Panc1 (cell line): ENCODE measurements around the gene MYRF. TPM values are rescaled to one million over a fixed set of nuclear protein-coding genes. Genes with fewer than 3 reads are reported as not detected.

Source experiments
- ATAC-seq: fragments of 200-7000 bp; cut with Tn5 transposase; 2 replicates; pipeline ENCODE4 v1.9.1; 2020; ENCODE audit warnings: mild to moderate bottlenecking, moderate library complexity
- BruUV-seq: library from RNA; stranded (reverse); fragments of 400-500 nt; replicated peaks from 2 replicates; lab custom pipeline; 2021; lab: Mats Ljungman, UMichigan
- CTCF ChIA-PET: fragments of 300-600 bp; sonication (Branson Sonifier 250); formaldehyde crosslinking; loops from one replicate; lab custom pipeline; 2022; ENCODE audit warnings: antibody characterized with exemption; lab: Charles Lee
- POLR2A ChIA-PET: fragments of 300-600 bp; sonication (Branson Sonifier 250); formaldehyde crosslinking; loops from one replicate; lab custom pipeline; 2022; ENCODE audit warnings: antibody characterized with exemption; lab: Charles Lee
- DNase-seq: peaks from one replicate; pipeline ENCODE4 v3.0.0-alpha.2; 2010; ENCODE audit warnings: low read depth, low spot score
- H3K27ac ChIP-seq: 2 replicates; pipeline ENCODE4 v1.5.1; 2011; ENCODE audit warnings: mild to moderate bottlenecking, low read length, inconsistent platforms
- H3K27me3 ChIP-seq: fragments of 200-500 bp; sonication (Bioruptor generic); 2 replicates; pipeline ENCODE4 v1.6.0; 2014; ENCODE audit warnings: low read length, inconsistent platforms; ENCODE audit not compliant: control insufficient read depth, insufficient read depth
- H3K36me3 ChIP-seq: fragments of 200-500 bp; sonication (Bioruptor generic); 2 replicates; pipeline ENCODE4 v1.5.1; 2014; ENCODE audit warnings: inconsistent platforms, mild to moderate bottlenecking, low read length, moderate library complexity; ENCODE audit not compliant: control insufficient read depth, insufficient read depth
- H3K4me1 ChIP-seq: 2 replicates; pipeline ENCODE4 v1.5.1; 2011; ENCODE audit warnings: inconsistent platforms, mild to moderate bottlenecking, low read length, moderate library complexity; ENCODE audit not compliant: control insufficient read depth, insufficient read depth
- H3K4me3 ChIP-seq, 2 experiments: 2 replicates each; pipeline ENCODE4 v1.5.1; 2011 to 2012; ENCODE audit warnings: low read depth in 2 of 2, low read length in 2 of 2, mild to moderate bottlenecking in 2 of 2, inconsistent platforms in 1 of 2, moderate library complexity in 1 of 2
- H3K9me3 ChIP-seq: fragments of 200-500 bp; sonication (Bioruptor generic); 2 replicates; pipeline ENCODE4 v1.5.1; 2014; ENCODE audit warnings: low read depth, mild to moderate bottlenecking, inconsistent platforms, low read length, moderate library complexity; ENCODE audit not compliant: control insufficient read depth, insufficient read depth
- POLR2AphosphoS5 ChIP-seq: IDR thresholded peaks from 2 replicates; pipeline ENCODE4 v1.6.1; 2012; ENCODE audit warnings: mild to moderate bottlenecking, low read depth, low read length, moderate library complexity
- SIN3A ChIP-seq: IDR thresholded peaks from 2 replicates; pipeline ENCODE4 v1.6.1; 2012; ENCODE audit warnings: low read depth, mild to moderate bottlenecking, low read length, moderate library complexity, borderline replicate concordance; ENCODE audit not compliant: insufficient read depth
- TCF7L2 ChIP-seq: IDR thresholded peaks from 2 replicates; pipeline ENCODE4 v1.6.1; 2011; ENCODE audit warnings: mild to moderate bottlenecking, low read depth, low read length, inconsistent platforms
- in situ Hi-C: cut with HindIII; loops from 2 replicates; pipeline ENCODE4 v1.10.0; 2016; ENCODE audit warnings: low sequenced_read_pairs, low pct_unique_long_range_greater_than_20kb
- intact Hi-C: fragments of 100-400 bp; cut with micrococcal nuclease; formaldehyde crosslinking; loops from one replicate; pipeline ENCODE4 v1.10.0; 2022; ENCODE audit not compliant: unreplicated experiment
- total RNA-seq: library from RNA; stranded (reverse); gene quantifications from one replicate; pipeline ENCODE4 v1.2.1, GENCODE V29; 2021; ENCODE audit not compliant: unreplicated experiment
- TF ChIP-seq, protein P1 (sequence below), 2 experiments: IDR thresholded peaks; 2 replicates each; pipeline ENCODE4 v1.6.1; 2011 to 2012; ENCODE audit warnings: low read depth in 2 of 2, control low read depth in 1 of 2, low read length in 1 of 2, mild to moderate bottlenecking in 1 of 2, moderate library complexity in 1 of 2; ENCODE audit not compliant: insufficient read depth in 1 of 2
- TF ChIP-seq, protein P2 (sequence below): fragments of 450-650 bp; IDR thresholded peaks from 2 replicates; pipeline ENCODE4 v1.5.1; 2017; ENCODE audit warnings: mild to moderate bottlenecking

MYRF gene
- total RNA-seq, 1 experiment from 2014 or later = 2.8 TPM

DNA sequence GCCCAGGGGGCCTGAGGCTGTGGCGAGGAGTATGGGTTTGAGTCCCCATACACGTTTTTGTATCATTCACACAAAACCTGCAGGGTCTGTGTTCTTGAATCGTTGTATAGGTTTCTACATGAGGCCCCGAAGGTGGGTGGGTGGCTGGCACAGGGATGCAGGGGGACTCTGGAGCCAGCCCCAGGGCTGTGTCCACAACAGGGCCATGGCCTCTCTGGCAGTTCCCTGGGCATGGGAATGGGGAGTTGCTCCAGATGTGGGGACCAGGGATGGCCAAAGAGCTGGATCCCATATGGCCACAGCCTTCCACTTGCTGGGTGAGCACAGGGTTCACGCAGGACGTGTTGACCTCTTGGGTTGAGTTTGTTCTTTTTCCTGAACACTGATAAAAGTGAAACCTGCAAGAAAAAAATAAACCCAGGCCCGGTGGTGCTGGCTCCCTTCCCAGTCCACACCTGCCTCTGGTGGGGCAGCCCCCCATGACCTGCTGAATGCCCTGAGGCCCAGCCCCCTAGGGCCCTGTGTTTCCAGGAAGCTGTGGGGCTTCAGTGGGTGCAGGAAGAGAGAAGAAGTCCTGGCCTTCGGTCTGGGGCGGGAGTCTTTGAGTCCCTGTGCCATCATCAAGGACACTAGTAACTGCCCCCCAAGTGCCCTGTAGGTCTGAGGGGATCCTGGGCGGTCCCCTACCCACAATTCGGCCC lies 16.1 kb downstream of the MYRF start:
- Histone ChIP-seq H3K4me1 (peaks cover 10% of the 10 kb centered on the region), H3K9me3 (no peaks in the 10 kb centered on the region), H3K36me3 (no peaks in the 10 kb centered on the region), H3K27me3 (no peaks in the 10 kb centered on the region), H3K27ac (no peak overlapping the region), H3K4me3 (no peak overlapping the region)
- ATAC-seq (no peak), DNase-seq (no peak)
- CTCF ChIA-PET = no interaction called here
- POLR2A ChIA-PET = no interaction called here
- BruUV-seq = no TSS peak
- in situ Hi-C loops = no loop called here
- TF ChIP-seq, protein P1, sequence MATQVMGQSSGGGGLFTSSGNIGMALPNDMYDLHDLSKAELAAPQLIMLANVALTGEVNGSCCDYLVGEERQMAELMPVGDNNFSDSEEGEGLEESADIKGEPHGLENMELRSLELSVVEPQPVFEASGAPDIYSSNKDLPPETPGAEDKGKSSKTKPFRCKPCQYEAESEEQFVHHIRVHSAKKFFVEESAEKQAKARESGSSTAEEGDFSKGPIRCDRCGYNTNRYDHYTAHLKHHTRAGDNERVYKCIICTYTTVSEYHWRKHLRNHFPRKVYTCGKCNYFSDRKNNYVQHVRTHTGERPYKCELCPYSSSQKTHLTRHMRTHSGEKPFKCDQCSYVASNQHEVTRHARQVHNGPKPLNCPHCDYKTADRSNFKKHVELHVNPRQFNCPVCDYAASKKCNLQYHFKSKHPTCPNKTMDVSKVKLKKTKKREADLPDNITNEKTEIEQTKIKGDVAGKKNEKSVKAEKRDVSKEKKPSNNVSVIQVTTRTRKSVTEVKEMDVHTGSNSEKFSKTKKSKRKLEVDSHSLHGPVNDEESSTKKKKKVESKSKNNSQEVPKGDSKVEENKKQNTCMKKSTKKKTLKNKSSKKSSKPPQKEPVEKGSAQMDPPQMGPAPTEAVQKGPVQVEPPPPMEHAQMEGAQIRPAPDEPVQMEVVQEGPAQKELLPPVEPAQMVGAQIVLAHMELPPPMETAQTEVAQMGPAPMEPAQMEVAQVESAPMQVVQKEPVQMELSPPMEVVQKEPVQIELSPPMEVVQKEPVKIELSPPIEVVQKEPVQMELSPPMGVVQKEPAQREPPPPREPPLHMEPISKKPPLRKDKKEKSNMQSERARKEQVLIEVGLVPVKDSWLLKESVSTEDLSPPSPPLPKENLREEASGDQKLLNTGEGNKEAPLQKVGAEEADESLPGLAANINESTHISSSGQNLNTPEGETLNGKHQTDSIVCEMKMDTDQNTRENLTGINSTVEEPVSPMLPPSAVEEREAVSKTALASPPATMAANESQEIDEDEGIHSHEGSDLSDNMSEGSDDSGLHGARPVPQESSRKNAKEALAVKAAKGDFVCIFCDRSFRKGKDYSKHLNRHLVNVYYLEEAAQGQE (IDR thresholded peaks at IDR 0.05; ENCODE audit: insufficient read depth in 1 of 2, low read depth in 2 of 2, low read length in 1 of 2) = no peak
- TF ChIP-seq SIN3A = no peak
- TF ChIP-seq, protein P2, sequence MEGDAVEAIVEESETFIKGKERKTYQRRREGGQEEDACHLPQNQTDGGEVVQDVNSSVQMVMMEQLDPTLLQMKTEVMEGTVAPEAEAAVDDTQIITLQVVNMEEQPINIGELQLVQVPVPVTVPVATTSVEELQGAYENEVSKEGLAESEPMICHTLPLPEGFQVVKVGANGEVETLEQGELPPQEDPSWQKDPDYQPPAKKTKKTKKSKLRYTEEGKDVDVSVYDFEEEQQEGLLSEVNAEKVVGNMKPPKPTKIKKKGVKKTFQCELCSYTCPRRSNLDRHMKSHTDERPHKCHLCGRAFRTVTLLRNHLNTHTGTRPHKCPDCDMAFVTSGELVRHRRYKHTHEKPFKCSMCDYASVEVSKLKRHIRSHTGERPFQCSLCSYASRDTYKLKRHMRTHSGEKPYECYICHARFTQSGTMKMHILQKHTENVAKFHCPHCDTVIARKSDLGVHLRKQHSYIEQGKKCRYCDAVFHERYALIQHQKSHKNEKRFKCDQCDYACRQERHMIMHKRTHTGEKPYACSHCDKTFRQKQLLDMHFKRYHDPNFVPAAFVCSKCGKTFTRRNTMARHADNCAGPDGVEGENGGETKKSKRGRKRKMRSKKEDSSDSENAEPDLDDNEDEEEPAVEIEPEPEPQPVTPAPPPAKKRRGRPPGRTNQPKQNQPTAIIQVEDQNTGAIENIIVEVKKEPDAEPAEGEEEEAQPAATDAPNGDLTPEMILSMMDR = no peak
- no peak for TF ChIP-seq POLR2AphosphoS5
- no peak for TF ChIP-seq TCF7L2
- intact Hi-C loops = no loop called here

DNA sequence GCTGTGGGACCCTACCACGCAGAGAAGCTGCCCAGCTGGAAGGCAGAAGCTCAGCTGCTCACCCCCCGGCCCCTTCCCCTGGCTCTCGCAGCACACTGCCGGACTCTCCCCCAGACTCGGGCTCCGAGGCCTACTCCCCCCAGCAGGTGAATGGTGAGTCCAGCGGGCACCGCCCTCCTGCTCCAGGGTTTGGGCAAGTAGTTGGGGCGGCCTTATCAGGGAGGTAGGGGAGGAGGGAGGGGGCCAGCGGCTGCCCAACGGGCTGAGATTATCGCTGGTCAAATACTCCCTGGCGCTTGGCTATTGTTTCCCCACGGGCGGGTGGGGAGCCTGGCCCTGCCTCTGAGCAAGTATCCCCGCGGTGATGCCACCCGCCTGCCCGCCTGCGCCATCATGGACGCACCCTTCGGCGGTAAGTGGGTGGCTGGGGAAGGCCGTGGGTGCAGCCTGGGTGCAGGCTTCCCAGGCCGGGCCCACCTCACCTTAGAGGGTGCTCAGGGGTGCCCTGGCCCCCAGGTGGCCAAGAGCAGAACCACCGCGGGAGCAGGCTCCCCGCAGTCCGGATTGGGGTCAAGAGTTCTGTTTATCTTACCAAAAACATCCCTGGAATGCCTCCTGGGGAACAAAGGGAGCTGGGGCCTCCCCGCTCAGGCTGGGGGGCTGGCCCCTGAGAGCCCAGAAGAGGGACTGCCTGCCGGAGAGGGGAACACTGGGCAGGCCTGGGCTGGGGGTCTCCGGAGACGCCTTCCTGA lies 16.9 kb downstream of the MYRF start:
- Histone ChIP-seq H3K27ac (no peak overlapping the region), H3K4me1 (peaks cover 10% of the 10 kb centered on the region), H3K9me3 (no peaks in the 10 kb centered on the region), H3K4me3 (no peak overlapping the region), H3K36me3 (no peaks in the 10 kb centered on the region), H3K27me3 (no peaks in the 10 kb centered on the region)
- in situ Hi-C loops = no loop called here
- no TSS peak for BruUV-seq
- ChIA-PET POLR2A (no interaction called here), CTCF (no interaction called here)
- DNase-seq (no peak), ATAC-seq (no peak)
- no peak for TF ChIP-seq TCF7L2
- TF ChIP-seq, protein P1 (IDR thresholded peaks at IDR 0.05; ENCODE audit: insufficient read depth in 1 of 2, low read depth in 2 of 2, low read length in 1 of 2) = no peak
- no peak for TF ChIP-seq POLR2AphosphoS5
- TF ChIP-seq SIN3A = no peak
- TF ChIP-seq, protein P2 = no peak
- intact Hi-C loops = no loop called here
